ENCODE results near the gene RNF167.
A peak's percentile ranks its signal among the peaks of the same experiment; 100 is the strongest.

The RNF167 gene

DNA sequence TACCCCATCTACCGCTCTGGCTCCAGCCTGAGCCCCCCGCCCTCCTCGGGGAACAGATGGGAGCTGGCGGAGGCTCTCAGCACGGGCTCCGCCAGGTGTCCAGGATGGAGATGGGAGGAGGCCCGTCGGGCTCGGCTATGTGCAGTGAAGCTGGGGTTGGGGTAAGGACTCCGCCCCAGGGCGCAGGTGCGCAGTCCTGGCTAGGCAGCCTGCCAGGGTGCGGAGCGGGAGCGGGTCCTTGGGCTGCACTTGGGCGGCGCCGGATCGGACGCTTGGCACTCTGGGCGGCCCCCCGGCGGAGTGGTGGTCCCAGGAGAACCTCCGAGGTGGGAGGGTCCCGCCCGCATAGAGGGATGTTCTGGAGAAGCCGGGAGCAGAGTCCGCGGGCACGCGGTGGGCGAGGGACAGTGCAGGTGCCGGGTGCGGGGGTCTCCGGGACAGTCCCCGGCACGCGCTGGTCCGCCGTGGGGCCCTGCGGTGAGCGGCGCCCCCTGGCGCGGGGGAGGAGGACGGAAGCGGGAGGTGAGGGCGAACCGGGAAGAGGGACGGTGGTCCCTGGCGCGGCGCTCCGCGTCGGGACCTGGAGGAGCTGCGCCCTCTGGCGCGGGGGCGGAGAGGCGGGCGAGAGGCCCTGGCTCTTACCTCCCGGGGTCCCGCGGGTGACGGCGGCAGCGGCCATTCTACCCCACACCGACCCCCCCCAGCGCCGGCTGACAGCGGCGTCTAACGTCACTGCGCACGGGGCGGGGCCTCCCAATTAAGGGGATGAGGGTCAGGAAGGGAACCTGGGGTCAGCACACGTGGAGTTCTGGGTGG lies 47.1 kb downstream of the RNF167 start, which contains the start of gene CAMTA2:
CAMTA2 (minus strand) TSS at position 725 of the 816 bp plus-strand sequence. CDS start 1,453 bp downstream, outside the sequence.
- peak; percentile 55 to 73 (median 69) for DNase-seq

DNA sequence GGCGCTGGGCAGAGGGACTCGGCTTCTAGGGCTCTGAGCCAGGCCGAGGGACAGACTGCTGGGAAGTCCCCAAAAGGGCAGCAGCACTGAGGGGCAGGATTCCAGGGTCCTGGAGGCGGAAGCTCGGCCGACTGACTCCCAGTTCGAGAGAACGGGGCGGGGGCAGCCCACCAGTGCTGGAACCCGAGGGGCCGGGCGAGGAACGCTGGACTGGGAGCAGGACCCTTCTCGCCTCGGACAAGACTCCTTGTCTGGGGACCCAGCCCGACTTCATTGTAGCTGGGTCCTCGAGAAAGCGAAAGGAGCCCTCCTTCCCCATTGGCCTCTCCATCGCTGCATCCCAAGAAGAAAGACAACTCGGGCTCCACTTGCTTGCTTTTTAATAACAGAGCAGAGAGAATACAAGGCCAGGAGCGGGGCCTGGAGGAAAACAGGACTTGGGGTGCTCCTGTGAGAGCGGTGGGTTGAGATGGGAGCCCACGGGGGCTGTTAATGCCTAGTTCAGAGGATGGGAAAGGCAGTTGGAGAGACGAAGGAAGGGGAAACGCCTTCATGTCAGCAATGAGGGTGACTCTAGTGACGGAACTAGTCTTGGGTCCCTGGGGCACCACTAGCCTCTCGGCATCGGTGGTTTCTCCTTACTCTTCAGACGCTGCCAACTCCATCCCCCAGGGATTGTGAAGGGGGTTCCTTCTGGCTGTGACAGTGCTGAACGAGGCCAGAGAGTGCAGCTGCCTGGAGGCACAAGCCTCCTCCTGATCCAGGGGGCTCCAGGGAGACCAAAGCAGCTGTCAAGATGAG lies 47.9 kb downstream of the RNF167 start:
- peak in 1 of 3 experiments; percentile 48 for DNase-seq

DNA sequence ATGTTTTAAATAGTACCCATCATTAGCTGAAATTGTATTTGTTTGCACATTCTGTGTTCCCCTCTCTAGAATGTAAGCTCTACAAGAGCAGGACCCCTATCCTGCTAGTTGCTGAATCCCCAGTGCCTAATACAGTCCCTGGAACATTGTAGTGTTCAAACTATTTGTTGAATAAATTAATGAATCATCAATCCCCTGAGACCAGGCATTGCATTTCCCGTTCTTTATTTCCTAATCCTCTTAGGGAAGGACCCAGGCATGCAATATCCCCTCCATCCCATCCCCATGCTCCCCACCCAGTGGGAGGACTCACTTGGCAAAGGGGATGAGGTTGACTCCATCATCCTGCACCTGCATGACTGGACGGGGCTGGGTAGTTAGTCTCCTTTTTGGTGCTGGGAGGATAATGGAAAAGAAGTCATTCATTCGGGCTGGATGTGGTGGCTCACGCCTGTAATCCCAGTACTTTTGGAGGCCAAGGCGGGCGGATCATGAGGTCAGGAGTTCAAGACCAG lies 54.1 kb downstream of the RNF167 start:
- no peak for DNase-seq

Data from NCI-H1417 (cell line).